ENCODE measurements around the gene KIAA1328.

KIAA1328 gene

DNA sequence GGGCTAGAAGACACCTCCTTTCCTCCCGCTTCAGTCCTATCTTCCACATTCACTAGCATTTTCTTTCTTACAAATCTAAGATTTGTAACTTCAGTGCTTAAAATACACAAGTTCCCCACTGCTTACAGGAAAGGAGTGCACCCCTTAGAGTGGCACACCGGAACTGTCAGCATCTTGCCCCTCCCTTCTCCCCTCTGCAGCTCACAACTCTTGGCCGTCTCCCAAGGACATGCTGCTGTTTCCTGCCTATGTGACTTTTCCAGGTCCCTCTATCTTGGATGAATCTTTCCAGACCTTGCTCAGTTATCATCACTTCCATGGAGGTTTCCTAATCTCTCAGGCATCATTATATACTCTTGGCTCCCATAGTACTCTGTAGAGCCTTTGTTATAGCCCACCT, 401.8 kb downstream of the KIAA1328 start:
- DNase-seq: no peak

DNA sequence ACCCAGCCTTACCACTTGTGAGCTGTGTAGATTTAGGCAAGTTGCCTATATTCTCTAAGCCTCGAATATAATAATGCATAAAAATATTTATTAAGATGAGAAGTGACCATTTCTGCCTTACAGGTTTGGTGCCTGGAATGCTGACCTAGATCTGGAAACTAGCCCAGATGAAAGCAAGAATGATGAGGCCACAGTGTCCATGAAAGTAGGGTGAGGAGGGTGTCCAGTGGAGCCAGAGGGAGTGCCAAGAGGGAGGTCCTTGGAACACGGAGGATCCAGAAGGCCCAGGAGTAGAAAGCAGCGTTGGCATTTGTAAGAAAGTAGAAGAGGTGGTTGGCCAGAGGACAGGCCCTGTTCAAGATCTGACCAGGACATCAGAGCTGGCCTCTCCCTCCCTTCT, 402.3 kb downstream of the KIAA1328 start:
- no peak for DNase-seq

DNA sequence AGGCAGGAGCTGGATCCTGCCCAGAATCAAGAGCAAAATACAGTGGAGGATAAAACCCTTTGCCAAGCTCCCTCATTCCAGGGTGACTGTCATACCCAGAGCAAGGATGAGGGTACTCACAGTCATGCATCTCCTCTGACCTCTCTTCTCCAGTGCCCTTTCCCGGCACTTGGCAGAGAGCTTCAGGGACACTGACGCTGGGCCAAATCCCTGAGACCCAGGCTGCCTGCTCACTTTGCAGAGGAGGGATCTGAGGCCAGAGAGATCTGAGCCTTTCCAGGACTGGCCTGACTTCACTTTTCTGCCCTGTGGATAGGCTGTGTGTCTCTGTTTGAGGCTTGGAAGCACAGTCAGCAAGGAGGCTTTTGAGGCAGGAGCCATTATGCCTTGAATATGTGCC, 406.7 kb downstream of the KIAA1328 start:
- DNase-seq: no peak

DNA sequence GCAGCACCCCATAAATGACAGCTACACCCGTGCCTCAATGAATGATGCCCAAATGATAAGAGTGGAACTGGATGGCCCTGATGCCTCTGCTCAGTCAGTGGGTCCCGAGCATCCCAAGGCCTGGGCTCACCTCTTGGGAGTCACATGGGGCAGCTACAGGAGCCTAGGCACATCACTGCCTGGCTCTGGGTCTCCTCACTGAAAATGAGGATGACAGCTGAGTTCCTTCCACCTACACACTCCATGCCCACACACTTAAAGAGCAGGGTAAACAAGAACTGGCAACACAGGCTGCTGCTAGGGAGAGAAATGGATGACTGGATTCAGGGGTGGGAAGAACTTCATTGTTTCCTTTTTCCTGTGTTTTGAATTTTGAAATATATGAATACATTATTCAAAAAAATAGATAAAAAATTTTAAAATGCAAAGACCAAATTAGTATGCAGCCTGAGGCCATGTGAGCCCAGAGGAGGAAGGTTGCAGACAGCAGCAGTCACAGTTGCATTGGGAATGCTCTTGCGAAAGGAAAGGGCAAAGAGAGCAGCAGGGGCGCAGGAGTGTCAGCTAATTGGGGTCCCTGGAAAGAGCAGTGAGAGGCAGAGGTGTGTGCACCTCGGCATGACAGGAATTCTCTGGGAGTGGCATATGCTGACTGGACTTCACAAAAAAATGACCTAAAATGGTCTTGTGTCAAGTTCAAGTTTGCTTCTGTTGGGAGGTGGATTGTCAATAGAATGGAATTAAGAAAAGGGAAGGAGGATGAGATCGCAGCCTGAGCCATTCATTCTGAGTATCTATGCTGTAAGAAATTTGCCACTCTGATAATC, 409.6 kb downstream of the KIAA1328 start:
- DNase-seq: no peak

DNA sequence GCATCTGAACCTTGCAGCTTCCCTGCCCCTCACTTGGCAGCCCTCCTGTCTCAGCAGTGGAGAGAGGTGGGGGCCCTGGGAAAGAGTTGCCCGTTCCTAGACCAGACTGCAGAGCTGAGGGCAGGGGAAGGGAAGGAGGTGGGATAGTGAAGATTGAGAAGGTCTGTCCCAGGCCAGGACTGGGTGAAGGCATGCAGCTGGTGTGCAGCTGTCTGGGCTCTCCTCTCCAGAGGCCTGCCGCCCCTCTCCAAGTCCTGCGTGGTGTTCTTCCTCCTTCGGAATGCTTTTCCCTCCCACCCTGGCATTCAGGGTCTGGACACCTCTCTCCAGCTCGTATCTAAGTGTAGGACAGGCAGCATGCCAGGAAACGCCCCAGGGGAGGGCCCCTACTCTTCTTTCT, 413.2 kb downstream of the KIAA1328 start:
- no peak for DNase-seq

DNA sequence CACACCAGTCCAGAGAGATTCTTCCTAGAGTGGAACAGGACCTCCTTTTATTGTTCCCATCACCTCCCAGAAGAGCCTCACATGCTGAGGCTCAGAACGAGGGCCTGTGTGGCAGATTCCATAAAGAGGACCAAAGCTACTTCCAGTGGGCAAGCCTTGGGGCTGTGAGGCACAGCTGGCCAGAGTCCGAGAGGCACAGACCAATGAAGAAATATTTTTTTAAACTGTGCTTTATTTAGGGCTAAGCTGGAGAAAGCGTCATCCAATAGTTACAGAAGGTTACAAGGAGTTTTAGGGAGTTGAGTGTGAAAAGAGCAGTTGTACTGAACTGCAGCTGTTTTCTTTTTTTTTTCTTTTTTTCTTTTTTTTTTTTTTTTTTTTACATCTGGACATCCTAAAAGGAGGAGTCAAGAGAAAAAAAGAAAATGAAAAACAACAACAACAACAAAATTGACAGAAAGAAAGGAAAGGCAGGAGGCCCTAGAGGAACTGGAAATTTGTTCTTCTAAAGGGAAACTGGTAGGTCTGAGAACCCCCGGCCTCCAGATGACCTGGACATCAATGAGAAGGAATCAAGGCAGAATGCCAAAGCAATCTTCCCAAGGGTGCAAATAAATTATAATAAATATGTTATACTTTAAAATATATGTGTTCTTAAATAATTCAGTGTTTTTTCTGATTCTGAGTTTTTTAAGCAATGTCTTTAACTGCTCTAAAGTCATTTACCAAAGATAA, 414.1 kb downstream of the KIAA1328 start:
- no peak for DNase-seq

DNA sequence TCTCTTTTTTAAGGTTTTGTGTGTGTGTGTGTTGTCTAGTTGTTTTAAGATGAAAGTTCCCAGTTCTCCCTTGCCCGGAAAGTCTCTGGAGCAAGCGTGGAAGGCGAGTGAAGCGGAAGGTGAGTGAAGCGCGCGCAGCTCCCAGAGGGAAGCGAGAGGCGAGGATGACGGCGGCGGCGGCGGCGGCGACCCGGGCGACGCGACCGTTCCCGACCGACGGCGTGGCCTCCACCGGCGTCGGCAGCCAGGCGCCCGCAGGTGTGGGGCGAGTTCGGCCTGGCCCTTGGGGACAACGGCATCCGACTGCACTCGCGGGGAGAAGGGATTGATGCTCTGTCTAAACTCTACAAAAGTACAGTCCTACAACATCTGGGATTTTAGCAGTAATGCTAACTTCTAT, 414.8 kb downstream of the KIAA1328 start:
- DNase-seq: no peak

DNA sequence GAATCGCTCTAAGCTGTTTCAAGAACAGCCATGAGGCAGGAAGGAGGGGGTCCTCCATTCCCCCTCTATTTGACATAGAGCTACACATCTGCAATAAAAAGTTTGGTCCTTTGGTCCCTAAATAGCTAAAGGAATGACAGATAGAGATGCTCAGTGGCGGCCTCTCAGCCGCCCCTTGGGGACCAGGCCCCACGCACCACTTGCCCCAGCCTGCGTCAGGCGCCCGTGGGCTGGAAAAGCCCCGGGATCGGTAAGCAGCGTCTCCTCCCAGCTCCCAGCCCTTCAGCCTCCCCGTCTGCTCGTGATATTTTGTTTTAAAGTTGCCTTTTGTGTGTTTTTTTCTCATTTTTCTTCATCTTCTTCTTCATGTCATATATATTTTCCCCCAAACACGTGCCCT, 415.7 kb downstream of the KIAA1328 start:
- no peak for DNase-seq

DNA sequence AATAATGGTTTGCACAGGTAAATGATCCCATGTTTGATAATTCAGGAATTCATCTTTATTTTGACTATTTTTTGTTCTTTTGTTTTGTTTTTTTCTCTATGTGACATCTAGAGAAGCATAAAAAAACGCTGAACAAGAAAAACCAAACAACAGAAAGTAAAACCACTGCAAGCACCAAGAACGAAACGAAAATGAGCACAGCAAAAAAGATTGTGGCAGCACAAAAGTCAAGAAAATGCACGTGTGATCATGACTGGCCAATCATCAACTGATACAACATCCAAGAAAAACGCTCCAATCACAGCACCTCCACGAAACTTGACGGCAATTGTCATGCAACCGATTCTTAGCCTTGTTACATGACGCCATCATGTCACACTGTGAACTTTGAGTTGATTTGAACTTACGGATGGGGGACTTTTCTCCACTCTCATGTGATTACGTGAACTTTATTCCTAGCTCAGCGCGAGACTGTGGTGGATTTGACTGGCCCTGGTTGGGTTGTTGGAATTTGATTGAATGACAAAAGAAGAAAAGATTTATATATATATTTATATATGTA, 417.9 kb downstream of the KIAA1328 start:
- no peak for DNase-seq

DNA sequence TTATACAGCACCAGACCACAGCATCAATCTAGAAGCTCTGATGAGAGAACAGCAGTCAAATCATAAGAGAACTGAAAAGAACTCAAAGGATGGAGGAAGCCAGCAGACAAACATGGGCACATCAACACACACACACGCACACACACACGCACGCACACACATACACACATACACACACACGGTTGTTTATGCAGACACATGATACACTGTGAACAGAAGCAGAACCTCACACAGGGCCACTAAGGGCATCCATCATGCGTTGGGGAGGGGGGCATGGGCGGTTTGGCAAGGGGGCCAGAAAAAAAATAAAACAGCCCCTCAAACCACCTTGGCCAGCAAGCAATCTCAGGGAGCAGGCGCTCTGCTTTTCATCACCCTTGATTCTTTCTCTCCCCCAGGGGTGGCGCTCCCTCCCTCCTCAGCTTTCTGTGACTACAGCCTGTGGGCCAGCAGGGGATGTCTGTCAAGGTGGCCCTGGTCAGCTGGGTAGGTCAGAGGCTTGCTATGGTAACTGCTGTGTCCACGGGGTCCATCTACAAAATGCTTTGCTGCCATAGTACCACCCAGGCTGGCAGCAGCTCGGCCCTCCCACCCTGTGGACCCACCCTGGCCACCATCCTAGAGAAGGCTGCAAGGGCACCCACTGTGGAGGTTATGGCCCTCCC, 418.7 kb downstream of the KIAA1328 start:
- DNase-seq: no peak

DNA sequence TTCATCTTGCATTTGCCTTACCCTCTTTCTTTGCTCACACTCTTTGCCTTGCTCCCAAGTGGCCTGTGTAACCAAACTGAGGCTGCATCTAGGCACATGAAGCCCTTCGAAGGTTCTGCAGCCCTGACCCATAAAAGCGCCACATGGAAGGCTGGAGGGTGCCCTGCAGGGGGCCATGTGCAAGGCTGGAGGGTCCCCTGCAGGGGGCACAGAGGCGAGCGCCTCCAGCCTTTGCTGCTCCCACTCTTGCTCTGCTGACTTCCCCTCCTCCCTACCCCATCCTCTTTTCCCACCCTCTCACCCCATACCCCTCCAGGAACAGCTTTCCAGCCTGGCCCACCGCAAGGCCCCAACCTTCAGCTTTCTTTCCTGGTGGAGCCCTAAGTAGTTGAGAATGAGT, 419.4 kb downstream of the KIAA1328 start:
- DNase-seq: no peak

DNA sequence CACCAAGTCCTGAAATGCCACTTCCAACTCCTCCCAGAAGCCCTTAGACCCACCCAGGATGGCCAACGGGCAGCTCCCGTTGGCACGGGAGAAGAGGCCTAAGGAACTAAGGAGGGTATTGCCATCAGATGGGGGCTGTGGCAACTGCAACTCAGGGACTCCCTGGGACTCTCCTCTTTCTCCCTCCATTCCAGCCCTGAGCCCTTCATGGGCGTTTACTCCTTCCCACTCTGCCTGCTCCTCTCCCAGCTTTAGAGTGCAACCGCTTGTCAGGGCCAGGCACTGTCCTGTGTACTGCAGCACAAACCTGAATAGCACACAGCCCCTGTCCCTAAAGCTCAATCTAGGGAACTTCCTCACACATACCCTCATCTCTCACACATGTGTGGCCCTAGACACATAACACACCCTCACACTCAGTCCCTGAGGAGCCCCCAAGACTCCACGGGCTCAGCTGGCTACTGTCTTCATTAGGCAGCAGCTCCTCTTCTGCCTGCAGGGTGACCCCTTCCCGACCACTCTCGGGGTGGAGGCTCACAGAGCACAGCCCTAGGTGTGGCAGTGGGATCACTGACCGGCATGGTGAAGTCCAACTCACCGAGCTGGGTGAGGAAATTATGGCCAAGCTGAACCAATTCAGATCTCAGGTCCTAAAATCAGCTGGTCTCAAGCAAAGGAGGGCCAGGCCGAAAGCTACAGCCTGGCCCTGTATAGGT, 420.4 kb downstream of the KIAA1328 start:
- DNase-seq: no peak

DNA sequence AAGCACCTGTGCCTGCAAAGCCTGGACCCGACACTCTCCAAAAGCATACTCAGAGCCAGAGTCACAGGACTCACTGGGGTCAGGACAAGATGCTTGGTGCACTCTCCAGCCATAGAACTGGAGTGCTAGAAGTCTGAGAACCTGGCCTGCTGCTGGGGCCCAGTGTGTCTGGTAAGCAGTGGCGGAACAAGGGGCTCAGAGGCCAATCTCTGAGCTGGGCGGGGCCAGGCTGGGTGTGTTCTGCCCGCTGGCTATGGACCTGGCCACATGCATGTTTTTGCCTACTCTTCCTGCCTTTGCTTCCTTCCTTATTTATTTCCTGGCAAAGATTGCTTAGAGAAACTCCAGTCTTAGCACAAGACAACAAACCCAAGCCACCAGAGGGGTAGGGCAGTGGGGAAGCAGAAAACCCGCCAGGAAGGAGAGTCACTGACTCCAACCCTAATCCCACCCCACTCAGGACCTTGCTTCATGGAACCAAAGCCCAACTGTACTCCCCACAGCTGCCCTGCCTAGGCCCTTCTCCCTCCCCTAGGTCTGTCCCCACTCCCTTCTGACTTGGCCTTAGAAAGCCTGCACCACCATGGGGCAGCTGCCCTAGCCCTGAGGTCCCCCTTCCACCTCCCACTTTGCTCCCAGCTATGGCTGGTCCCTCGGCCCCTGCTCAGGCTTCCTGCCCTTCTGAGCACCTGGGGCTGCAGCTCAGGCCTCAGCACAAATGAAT, 421.1 kb downstream of the KIAA1328 start:
- DNase-seq: no peak

DNA sequence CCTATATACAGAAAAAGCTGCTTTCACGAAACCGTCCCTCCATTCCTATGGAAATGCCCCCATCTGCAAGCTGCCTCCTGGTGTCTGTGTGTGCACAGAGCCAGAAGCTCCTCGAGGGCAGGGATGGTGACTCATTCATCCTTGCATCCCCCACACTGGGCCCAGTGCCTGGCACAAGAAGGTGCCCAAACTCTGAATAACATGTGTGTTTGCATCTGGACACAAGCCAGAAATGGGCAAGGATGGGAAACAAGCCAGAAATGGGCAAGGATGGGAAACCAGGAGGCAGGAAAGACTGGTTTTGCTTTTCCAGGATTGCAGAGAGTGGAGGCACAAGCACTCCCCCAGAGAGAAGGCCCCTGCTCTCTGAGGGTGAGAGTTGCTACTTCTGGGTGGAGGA, 422.8 kb downstream of the KIAA1328 start:
- no peak for DNase-seq

DNA sequence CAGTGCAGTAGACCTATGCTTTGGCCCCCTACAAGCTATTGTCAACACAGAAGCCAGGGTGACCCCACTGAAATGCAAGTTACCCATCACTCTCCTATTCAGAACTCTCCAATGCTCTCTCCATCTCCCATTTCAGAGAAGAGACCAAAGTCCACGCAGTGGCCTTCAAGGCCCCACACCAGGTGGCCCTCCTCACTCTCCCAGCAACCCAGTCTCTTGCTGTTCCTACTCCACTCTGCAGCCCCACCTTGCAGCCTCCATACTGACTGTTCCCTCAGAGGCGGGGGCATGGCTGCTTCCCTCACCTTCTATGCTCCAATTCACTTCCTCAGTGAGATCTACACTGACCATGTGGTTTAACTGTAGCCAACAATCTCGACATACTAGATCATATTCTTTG, 423.4 kb downstream of the KIAA1328 start:
- DNase-seq: no peak

DNA sequence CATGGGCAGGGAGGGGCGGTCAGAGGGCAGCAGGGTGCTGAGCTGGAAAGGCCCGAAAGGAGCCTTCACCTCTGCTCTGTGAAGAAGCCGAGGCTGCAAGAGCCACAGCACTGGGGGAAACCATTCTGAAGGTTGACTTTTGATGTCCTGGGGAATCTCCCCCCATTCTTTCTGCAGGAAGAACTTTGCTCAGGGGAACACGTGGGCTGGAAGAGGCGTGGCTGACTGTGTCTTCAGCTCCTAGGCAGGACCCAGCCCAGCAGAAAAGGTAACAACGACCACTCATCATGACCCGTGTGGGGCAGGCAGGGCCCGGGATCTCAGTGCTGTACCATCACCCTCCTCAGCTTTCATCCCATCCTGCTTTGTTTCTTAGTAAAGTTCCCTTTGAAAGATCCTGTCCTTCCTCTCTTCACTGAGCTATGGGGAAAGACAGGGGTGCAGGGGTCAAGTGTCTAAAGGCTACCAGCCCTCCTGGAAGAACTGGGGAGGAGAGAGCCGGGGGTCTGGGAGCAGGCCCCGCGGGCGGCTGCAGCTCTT, 424.0 kb downstream of the KIAA1328 start:
- DNase-seq: no peak

DNA sequence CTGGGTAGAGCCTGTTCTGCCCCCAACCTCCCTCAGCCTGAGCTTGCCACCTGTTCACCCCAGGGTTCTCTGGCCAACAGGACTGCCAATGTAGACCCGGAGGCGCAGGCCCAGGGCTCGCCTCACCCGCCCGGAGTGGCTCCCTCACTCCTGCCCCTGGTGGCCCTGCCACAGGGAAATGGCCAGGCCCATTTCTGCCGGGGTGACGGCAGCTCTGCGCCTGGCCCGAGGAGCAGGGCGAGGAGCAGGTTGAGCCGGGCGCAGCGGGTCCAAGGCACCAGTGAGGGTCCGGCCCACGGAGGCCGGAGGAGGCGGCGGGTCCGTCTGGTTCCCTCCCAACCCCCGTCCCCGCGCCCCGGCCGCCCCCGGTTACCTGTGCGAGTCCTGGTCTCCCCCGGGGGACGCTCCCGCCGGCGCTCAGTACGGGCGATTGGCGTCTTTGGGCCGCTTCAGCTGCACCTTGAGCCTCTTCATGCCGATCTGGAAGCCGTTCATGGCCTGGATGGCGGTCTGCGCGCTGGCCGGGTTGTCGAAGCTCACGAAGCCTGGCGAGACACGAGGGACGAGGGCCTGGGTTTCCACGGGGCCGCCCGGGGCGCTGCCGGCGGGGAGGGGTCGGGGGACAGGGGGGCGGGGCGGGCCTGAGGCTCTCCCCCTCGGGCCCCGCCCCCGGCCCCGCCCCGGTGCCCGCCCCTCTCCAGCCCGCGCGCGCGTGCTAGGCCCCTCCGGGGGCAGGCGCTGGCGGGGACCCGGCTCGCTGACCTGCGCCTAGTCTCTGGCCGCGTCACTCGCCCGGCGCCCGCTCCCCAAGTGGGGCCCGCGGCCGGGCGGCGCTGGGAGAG, 424.7 kb downstream of the KIAA1328 start:
- no peak for DNase-seq

DNA sequence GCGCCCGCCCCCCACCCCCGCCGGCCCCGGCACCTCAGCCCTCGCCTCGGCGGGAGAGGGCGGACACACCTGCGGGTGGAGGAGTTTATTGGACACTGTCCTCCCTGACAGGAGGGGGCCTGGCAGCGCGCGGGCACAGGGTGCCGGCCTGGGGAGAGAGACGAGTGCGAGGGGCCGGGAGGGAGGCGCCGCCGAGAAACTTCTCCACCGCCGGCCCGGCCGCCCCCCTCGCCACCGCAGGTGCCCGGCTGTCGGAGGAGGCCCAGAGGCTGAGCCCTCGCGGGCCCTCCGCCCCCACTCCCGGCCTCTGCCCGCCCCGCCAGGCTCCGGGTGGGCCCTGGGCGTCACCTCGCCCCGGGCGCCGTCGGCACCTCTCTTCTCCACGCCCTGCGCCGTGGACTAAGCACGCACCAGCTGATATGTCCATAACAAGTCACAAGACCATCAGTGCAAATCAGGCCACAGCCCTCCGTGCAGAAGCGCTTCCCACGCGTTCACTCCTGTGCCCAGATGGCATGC, 425.4 kb downstream of the KIAA1328 start:
- no peak for DNase-seq

DNA sequence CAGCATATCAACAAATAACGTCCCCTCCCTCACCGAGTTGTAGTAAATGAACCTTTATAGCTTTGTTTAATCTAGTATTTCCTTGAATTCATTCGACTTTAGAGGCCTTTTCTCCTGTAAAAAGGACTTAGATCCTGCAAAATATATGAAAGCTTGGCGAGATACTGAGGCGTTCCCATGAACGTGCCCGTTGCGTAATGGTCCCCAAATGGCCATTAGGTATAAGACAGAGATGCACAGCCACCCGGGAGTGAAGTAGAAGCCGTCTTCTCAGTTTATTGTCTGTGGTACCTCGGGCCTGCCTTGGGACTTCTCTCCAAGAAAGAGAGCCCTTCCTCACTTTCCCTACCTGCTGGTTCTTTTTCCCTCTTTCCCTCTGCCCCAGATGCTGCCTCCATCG, 426.0 kb downstream of the KIAA1328 start:
- DNase-seq: no peak

DNA sequence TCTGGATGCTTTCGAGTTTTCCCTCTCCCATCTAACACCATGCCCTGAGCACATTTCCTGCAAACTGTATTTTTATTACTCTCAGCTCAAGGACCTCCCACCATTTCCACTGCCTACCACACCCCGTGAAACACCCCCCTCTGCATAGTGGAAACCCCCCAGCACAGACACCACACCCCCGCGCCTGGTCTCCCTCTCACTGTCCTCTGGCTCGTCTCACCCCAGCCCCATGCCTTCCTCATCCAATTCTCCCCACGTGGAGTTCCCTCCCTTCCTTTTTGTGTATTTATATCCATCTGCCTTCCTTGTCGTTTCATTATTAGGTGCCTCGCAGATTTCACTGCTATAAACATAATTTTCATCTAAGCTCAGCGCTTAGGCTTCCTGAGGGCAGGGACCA, 429.2 kb downstream of the KIAA1328 start:
- DNase-seq: no peak

DNA sequence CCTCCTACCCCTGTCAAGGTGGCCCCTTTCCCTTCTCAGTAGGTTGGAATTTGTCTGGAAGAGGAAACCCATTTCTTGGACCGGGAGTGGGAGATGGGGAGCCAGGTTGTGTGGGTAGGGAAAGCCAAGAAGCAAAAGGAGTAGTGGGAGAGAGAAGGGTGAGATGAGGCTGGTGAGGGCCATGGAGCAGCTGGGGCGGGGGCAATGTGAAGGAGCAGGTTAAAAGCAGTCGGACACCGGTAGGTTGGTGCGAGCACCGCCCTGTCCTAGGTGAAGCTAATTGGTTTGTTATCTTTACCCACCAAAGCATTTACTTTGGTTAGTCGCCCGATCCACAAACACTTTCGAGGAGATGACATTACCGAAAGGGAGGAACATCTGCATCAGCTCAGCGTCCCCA, 429.9 kb downstream of the KIAA1328 start:
- no peak for DNase-seq
